Endothelial cell of umbilical vein (primary cell): ENCODE data around the gene GOLIM4. TPM values are rescaled to one million over a fixed set of nuclear protein-coding genes. Genes with fewer than 3 reads are reported as not detected.

Experiments used
- BruUV-seq: library from RNA; stranded (reverse); fragments of 400-500 nt; replicated peaks from 2 replicates; lab custom pipeline; 2021; lab: Mats Ljungman, UMichigan
- CTCF ChIA-PET: fragments of 300-600, 350-600 bp; sonication (Branson Sonifier 250); formaldehyde crosslinking; loops from one replicate; lab custom pipeline; 2021; ENCODE audit warnings: antibody characterized with exemption, inconsistent platforms; lab: Charles Lee
- POLR2A ChIA-PET: fragments of 300-600, 350-600 bp; sonication (Branson Sonifier 250); formaldehyde crosslinking; loops from one replicate; lab custom pipeline; 2021; ENCODE audit warnings: antibody characterized with exemption, inconsistent platforms; lab: Charles Lee
- DNase-seq: peaks from one replicate; pipeline ENCODE4 v3.0.0-alpha.2; 2011; ENCODE audit warnings: low read depth, low spot score
- FAIRE-seq: peaks from 2 replicates; lab custom pipeline; 2011; peaks lifted over from hg19 to GRCh38; lab: Jason Lieb, UNC
- H2AFZ ChIP-seq: 2 replicates; pipeline ENCODE4 v1.6.0; 2012; ENCODE audit warnings: low read depth, low read length, control low read depth, inconsistent platforms
- H3K27ac ChIP-seq: 2 replicates; pipeline ENCODE4 v1.5.1; 2011; ENCODE audit warnings: low read depth, mild to moderate bottlenecking, control low read depth, low read length, moderate library complexity; ENCODE audit not compliant: insufficient read depth
- H3K27me3 ChIP-seq, 2 experiments: 2 replicates each; pipeline versions ENCODE4 v1.6.0 to v1.6.1; 2011; ENCODE audit warnings: low read length in 2 of 2, mixed read lengths in 1 of 2; ENCODE audit not compliant: control insufficient read depth in 2 of 2, insufficient read depth in 2 of 2
- H3K36me3 ChIP-seq, 2 experiments: 2 replicates in 1 of 2; 3 replicates in 1 of 2; pipeline ENCODE4 v1.5.1; 2011; ENCODE audit warnings: low read length in 2 of 2, mild to moderate bottlenecking in 1 of 2, moderate library complexity in 1 of 2; ENCODE audit not compliant: control insufficient read depth in 2 of 2, insufficient read depth in 2 of 2; ENCODE audit errors: extremely low read depth in 1 of 2
- H3K4me1 ChIP-seq: 3 replicates; pipeline ENCODE4 v1.5.1; 2011; ENCODE audit warnings: mild to moderate bottlenecking, low read length; ENCODE audit not compliant: control insufficient read depth, insufficient read depth; ENCODE audit errors: extremely low read depth
- H3K4me2 ChIP-seq: 2 replicates; pipeline ENCODE4 v1.6.1; 2011; ENCODE audit warnings: low read length, control low read depth, mixed read lengths; ENCODE audit not compliant: insufficient read depth
- H3K4me3 ChIP-seq, 3 experiments: fragments of 200-600 bp in 1 of 3; sonication (generic), shearing (Covaris generic) in 1 of 3; replicated peaks in 1 of 3; 2 replicates each; pipeline ENCODE4 v1.5.1; 2011 to 2016; ENCODE audit warnings: control low read depth in 3 of 3, low read length in 3 of 3, mild to moderate bottlenecking in 2 of 3, inconsistent platforms in 1 of 3, low read depth in 1 of 3, moderate library complexity in 1 of 3; ENCODE audit not compliant: insufficient read depth in 1 of 3
- H3K79me2 ChIP-seq: 2 replicates; pipeline ENCODE4 v1.6.0; 2012; ENCODE audit warnings: low read length, inconsistent platforms; ENCODE audit not compliant: control insufficient read depth, insufficient read depth
- H3K9ac ChIP-seq: replicated peaks from 2 replicates; pipeline ENCODE3; 2011; ENCODE audit warnings: low read length, control low read depth; ENCODE audit not compliant: insufficient read depth; ENCODE audit errors: extremely low read depth
- H3K9me1 ChIP-seq: replicated peaks from 3 replicates; pipeline ENCODE4 v1.6.0; 2011; ENCODE audit warnings: mild to moderate bottlenecking, low read length; ENCODE audit not compliant: control insufficient read depth, insufficient read depth; ENCODE audit errors: extremely low read depth
- H3K9me3 ChIP-seq: replicated peaks from 2 replicates; pipeline ENCODE4 v1.5.1; 2012; ENCODE audit warnings: low read length, inconsistent platforms; ENCODE audit not compliant: control insufficient read depth, insufficient read depth
- H4K20me1 ChIP-seq: replicated peaks from 2 replicates; pipeline ENCODE3; 2011; ENCODE audit warnings: mild to moderate bottlenecking, low read length; ENCODE audit not compliant: control insufficient read depth, insufficient read depth; ENCODE audit errors: extremely low read depth
- EZH2 ChIP-seq: IDR thresholded peaks from 2 replicates; pipeline ENCODE4 v1.6.1; 2012; ENCODE audit warnings: borderline replicate concordance, low read depth, mild to moderate bottlenecking, moderate library complexity, low read length, inconsistent platforms; ENCODE audit not compliant: severe bottlenecking
- FOS ChIP-seq: IDR thresholded peaks from 2 replicates; pipeline ENCODE4 v1.6.1; 2011; ENCODE audit warnings: mild to moderate bottlenecking, low read length, moderate library complexity, borderline replicate concordance; ENCODE audit not compliant: insufficient read depth
- JUN ChIP-seq: IDR thresholded peaks from 2 replicates; pipeline ENCODE4 v1.6.1; 2011; ENCODE audit warnings: borderline replicate concordance, low read depth; ENCODE audit not compliant: insufficient read length, insufficient read depth
- POLR2A ChIP-seq: IDR thresholded peaks from 2 replicates; pipeline ENCODE4 v1.6.1; 2012; ENCODE audit warnings: low read depth, mild to moderate bottlenecking, control low read depth, low read length
- POLR2AphosphoS5 ChIP-seq: IDR thresholded peaks from 2 replicates; pipeline ENCODE4 v1.6.1; 2012; ENCODE audit warnings: low read depth, mild to moderate bottlenecking, control low read depth, low read length, moderate library complexity; ENCODE audit not compliant: insufficient read depth
- dilution Hi-C: fragments of 300-500 bp; cut with MboI; formaldehyde crosslinking; loops from one replicate; pipeline ENCODE4 v1.15.0; 2019; ENCODE audit warnings: low sequenced_read_pairs; ENCODE audit not compliant: extremely low pct_ligation_motif_present
- intact Hi-C: fragments of 100-400 bp; cut with micrococcal nuclease; formaldehyde crosslinking; loops from one replicate; pipeline ENCODE4 v1.10.0; 2022
- polyA plus RNA-seq, 4 experiments: library from polyadenylated mRNA; depleted of rRNA in 3 of 4; stranded (reverse) in 3 of 4; unstranded in 1 of 4; fragments of >200 nt; gene quantifications; 2 replicates each; pipeline versions ENCODE4 v1.2.1 to v1.2.3, GENCODE V29; 2011 to 2012; ENCODE audit warnings: missing spikeins in 1 of 4
- total RNA-seq: library from RNA; stranded (reverse); gene quantifications from 2 replicates; pipeline ENCODE4 v1.2.3, GENCODE V29; 2021
- TF ChIP-seq, protein P1 (sequence below), 2 donors: IDR thresholded peaks; 1 replicate in 1 of 2; 2 replicates in 1 of 2; pipeline ENCODE4 v1.5.1; 2011; ENCODE audit warnings: low read length in 2 of 2, mild to moderate bottlenecking in 2 of 2, moderate library complexity in 2 of 2, control low read depth in 1 of 2, inconsistent platforms in 1 of 2, low read depth in 1 of 2; ENCODE audit not compliant: insufficient read depth in 1 of 2; ENCODE audit errors: extremely low read depth in 1 of 2

GOLIM4 gene
- total and polyA plus RNA-seq, 2 donors (not counting 3 experiments of a cell fraction or from before 2014, with no cell fraction given), result 11.7 to 40.8 TPM

- H3K79me2 ChIP-seq, result no peaks in the 10 kb centered on the region
- ChIA-PET CTCF (interaction anchor here (3.2 kb wide), 1 partner anchor 13 kb away, joined by 17 read pairs; no protein-coding TSS in a partner anchor), POLR2A (no interaction called here)
- no peaks in the 10 kb centered on the region for H3K27me3 ChIP-seq
- dilution Hi-C loops (no loop called here), intact Hi-C loops (no loop called here)
- FAIRE-seq, result peak; percentile 12
- H3K9me1 ChIP-seq, result no peaks in the 10 kb centered on the region
- no peak overlapping the region for H3K4me2 ChIP-seq
- no peaks in the 10 kb centered on the region for H3K9me3 ChIP-seq
- peaks cover 5 to 6% of the 10 kb centered on the region in 2 experiments for H3K36me3 ChIP-seq
- no peak overlapping the region for H3K27ac ChIP-seq
- no TSS peak for BruUV-seq
- no peak for DNase-seq
- TF ChIP-seq POLR2AphosphoS5, result no peak
- TF ChIP-seq JUN, result no peak
- TF ChIP-seq EZH2, result no peak
- TF ChIP-seq POLR2A, result no peak
- TF ChIP-seq, protein P1, sequence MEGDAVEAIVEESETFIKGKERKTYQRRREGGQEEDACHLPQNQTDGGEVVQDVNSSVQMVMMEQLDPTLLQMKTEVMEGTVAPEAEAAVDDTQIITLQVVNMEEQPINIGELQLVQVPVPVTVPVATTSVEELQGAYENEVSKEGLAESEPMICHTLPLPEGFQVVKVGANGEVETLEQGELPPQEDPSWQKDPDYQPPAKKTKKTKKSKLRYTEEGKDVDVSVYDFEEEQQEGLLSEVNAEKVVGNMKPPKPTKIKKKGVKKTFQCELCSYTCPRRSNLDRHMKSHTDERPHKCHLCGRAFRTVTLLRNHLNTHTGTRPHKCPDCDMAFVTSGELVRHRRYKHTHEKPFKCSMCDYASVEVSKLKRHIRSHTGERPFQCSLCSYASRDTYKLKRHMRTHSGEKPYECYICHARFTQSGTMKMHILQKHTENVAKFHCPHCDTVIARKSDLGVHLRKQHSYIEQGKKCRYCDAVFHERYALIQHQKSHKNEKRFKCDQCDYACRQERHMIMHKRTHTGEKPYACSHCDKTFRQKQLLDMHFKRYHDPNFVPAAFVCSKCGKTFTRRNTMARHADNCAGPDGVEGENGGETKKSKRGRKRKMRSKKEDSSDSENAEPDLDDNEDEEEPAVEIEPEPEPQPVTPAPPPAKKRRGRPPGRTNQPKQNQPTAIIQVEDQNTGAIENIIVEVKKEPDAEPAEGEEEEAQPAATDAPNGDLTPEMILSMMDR (IDR thresholded peaks at IDR 0.05; ENCODE audit: extremely low read depth in 1 of 2, insufficient read depth in 1 of 2, low read depth in 1 of 2, low read length in 2 of 2), result no peak
- TF ChIP-seq FOS, result no peak
- H3K4me3 ChIP-seq, result no peak overlapping the region
- no peak overlapping the region for H3K9ac ChIP-seq
- peaks cover 19% of the 10 kb centered on the region for H3K4me1 ChIP-seq
- no peaks in the 10 kb centered on the region for H4K20me1 ChIP-seq
- no peak overlapping the region for H2AFZ ChIP-seq
Measured at GRCh38 chr3:168028086-168028485, 67.6 kb downstream of the GOLIM4 start.
